PFSK-1 (cell line): Measurements from ENCODE around the gene PRKN.

ENCODE experiments used
- FOXP2 ChIP-seq: optimal IDR thresholded peaks from 2 replicates; pipeline ENCODE3; 2011; ENCODE audit warnings: borderline replicate concordance, control low read depth, inconsistent platforms; ENCODE audit not compliant: insufficient read depth; ENCODE audit errors: extremely low read length, extremely low read depth
- POLR2AphosphoS5 ChIP-seq: IDR thresholded peaks from 2 replicates; pipeline ENCODE4 v1.6.1; 2012; ENCODE audit warnings: low read depth, mild to moderate bottlenecking, control low read depth, low read length, moderate library complexity
- SIN3A ChIP-seq: IDR thresholded peaks from 2 replicates; pipeline ENCODE4 v1.6.1; 2012; ENCODE audit warnings: mild to moderate bottlenecking, low read length, moderate library complexity, borderline replicate concordance; ENCODE audit not compliant: insufficient read depth
- TAF1 ChIP-seq: IDR thresholded peaks from 2 replicates; pipeline ENCODE4 v1.6.1; 2012; ENCODE audit warnings: low read length, control low read depth, borderline replicate concordance; ENCODE audit not compliant: insufficient read depth
- TF ChIP-seq, protein P1 (sequence below), 2 experiments: IDR thresholded peaks; 2 replicates each; pipeline versions ENCODE4 v1.6.1 to v1.8.0; 2011 to 2012; ENCODE audit warnings: low read depth in 2 of 2, low read length in 2 of 2, control low read depth in 1 of 2, inconsistent platforms in 1 of 2, mild to moderate bottlenecking in 1 of 2, moderate library complexity in 1 of 2; ENCODE audit not compliant: insufficient read depth in 1 of 2

The PRKN gene

DNA sequence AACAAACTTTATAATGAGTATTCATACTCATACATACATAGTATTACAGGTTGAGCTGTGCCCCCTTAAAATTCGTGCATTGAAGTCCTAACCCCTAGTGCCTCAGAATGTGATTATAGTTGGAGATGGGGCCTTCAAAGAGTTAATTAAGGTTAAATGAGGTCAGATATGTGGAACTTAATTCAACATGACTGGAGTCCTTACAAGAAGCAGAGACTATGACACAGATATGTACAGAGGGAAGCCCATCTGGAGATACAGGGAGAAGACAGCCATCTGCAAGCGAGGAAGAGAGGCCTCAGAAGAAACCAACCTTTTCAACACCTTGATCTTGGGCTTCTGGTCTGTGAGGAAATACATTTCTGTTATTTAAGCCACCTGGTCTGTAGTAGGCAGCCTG is 917.6 kb downstream of the PRKN start:
- TF ChIP-seq FOXP2 (no peak), POLR2AphosphoS5 (no peak), SIN3A (no peak), TAF1 (no peak)
- TF ChIP-seq, protein P1, sequence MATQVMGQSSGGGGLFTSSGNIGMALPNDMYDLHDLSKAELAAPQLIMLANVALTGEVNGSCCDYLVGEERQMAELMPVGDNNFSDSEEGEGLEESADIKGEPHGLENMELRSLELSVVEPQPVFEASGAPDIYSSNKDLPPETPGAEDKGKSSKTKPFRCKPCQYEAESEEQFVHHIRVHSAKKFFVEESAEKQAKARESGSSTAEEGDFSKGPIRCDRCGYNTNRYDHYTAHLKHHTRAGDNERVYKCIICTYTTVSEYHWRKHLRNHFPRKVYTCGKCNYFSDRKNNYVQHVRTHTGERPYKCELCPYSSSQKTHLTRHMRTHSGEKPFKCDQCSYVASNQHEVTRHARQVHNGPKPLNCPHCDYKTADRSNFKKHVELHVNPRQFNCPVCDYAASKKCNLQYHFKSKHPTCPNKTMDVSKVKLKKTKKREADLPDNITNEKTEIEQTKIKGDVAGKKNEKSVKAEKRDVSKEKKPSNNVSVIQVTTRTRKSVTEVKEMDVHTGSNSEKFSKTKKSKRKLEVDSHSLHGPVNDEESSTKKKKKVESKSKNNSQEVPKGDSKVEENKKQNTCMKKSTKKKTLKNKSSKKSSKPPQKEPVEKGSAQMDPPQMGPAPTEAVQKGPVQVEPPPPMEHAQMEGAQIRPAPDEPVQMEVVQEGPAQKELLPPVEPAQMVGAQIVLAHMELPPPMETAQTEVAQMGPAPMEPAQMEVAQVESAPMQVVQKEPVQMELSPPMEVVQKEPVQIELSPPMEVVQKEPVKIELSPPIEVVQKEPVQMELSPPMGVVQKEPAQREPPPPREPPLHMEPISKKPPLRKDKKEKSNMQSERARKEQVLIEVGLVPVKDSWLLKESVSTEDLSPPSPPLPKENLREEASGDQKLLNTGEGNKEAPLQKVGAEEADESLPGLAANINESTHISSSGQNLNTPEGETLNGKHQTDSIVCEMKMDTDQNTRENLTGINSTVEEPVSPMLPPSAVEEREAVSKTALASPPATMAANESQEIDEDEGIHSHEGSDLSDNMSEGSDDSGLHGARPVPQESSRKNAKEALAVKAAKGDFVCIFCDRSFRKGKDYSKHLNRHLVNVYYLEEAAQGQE (IDR thresholded peaks at IDR 0.05; ENCODE audit: insufficient read depth in 1 of 2, low read depth in 2 of 2, low read length in 2 of 2) = no peak

DNA sequence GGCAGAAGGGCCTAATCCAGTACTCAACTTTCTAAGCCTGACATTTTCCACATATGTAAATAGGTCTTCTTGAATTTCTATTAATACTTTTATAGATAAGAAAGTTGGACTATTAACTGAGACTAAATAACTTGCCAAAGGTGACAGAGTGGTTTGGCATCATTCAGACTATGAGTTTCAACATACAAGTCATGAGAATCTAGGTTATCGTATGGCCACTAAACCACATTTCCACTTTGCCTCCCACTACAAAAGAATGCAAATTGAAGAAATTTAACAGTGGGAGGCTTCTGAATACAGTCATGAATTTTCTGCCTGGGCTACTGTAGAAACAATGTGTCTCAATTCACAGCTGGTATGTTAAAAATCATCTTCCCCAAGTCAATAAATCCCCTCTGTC is 922.7 kb downstream of the PRKN start:
- no peak for TF ChIP-seq POLR2AphosphoS5
- TF ChIP-seq FOXP2 = no peak
- TF ChIP-seq TAF1 = no peak
- TF ChIP-seq SIN3A = no peak
- TF ChIP-seq, protein P1 (IDR thresholded peaks at IDR 0.05; ENCODE audit: insufficient read depth in 1 of 2, low read depth in 2 of 2, low read length in 2 of 2) = no peak

DNA sequence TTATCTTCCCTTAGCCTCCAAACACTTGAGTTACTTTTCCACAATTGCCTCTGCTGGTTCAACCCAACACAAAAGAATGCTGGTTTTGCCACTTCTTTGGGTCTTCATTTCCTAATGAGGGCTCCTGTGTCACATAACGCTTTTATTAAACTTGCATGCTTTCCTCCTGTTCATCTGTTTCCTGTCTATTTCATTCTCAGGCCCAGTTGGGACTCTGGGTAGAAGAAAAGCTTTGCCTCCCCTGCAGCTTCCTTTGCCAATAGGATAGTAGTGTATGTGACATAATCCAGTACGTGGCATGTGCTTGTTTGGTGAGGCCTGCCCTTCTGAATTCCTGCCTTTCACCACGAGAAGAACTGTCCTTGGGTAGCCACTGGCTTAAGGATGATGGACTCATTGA is 924.4 kb downstream of the PRKN start:
- TF ChIP-seq POLR2AphosphoS5 (no peak), TAF1 (no peak), FOXP2 (no peak), SIN3A (no peak)
- TF ChIP-seq, protein P1 (IDR thresholded peaks at IDR 0.05; ENCODE audit: insufficient read depth in 1 of 2, low read depth in 2 of 2, low read length in 2 of 2) = no peak

DNA sequence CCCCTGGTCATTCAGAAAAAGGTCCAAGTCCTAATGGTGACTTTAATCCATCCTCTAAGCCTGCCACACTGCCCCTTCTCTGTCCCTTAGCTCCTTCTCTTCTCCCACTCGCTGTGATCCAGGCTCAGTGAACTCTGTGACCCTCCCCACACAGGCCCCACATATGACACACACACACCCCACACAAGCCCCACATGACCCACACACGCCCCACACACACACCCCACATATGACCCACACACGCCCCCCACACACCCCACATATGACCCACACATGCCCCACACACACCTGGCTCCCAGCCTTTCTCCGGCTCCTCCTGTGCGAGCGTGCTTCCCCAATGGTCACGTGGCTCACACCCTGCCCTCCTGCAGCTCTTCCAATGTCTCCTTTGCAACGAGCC is 925.3 kb downstream of the PRKN start:
- TF ChIP-seq SIN3A (no peak), FOXP2 (no peak), POLR2AphosphoS5 (no peak), TAF1 (no peak)
- TF ChIP-seq, protein P1 (IDR thresholded peaks at IDR 0.05; ENCODE audit: insufficient read depth in 1 of 2, low read depth in 2 of 2, low read length in 2 of 2) = no peak
